Measurements from ENCODE around the gene POLL.
A peak's percentile ranks its signal among the peaks of the same experiment; 100 is the strongest.

The POLL gene

DNA sequence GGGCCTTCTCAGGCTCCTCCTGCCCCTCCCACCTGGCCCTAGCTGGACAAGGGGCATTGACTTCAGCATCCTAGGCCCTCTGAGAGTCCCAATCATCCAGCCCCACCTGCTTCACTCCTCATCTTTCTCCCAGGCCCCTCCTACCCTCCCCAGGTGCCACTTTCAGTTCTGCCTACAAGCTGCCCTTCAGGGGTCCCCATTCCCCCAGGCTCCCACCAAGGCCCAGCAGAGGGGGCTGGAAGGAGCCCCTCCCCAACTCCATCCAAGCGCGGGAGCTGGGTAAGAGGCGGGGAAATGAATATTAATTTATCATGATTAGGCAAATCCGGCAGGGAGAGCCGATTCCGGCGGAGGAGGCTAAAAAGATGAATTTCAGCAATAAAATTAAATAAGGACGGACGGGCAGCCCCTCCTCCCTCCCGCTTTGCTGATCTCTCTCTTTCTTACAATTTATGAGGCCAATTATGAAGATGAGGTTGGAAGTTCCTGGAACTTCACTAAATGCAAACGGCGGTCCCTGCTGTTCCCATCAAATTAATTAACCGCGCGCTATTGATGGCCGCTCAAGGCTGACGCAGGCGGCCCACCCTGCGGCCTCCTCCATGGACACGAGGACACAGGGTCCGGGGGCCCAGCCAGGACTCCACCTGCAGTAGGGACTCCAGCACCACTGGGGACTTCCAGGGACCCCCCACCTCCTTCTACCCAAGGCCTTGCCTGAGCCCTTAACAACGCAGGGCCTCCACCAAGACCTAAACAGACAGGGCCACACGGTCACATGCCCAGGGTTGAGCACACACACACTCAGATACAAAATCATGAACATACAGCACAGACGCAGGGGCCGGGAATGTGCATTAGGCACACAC, 13.9 kb downstream of the POLL start:
- no peak for DNase-seq

DNA sequence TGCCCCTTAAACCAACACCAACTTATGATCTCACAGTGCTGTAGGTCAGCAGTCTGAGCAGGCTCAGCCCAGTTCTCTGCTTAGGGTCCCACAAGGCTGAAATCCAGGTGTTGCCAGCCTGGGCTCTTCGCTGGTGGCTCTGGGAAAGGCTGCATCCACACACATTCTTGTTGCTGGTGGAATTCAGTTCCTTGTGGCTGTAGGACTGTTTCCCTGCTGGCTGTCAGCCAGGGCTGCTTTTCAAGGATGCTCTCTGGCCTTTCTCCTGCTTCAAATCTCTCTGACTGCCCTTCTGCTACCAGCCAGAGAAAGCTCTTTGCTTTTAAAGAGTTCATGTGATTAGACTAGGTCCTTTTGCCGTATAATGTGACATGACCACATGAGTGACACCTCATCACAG, 15.3 kb downstream of the POLL start:
- DNase-seq: no peak

DNA sequence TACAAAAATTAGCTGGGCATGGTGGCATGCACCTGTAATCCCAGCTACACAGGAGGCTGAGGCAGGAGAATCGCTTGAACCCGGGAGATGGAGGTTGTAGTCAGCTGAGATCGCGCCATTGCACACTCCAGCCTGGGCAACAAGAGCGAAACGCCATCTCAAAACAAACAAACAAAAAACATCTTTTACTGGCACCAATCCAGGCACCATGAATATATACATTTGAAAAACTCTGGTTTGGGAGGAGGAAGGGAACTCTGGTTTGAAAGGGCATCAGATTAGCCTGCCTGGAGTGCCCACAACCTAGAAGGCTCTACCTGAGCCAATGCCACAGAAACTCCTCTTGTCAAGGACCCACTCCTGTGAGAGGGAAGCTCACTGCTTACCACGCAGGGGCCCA, 15.9 kb downstream of the POLL start:
- DNase-seq: no peak

DNA sequence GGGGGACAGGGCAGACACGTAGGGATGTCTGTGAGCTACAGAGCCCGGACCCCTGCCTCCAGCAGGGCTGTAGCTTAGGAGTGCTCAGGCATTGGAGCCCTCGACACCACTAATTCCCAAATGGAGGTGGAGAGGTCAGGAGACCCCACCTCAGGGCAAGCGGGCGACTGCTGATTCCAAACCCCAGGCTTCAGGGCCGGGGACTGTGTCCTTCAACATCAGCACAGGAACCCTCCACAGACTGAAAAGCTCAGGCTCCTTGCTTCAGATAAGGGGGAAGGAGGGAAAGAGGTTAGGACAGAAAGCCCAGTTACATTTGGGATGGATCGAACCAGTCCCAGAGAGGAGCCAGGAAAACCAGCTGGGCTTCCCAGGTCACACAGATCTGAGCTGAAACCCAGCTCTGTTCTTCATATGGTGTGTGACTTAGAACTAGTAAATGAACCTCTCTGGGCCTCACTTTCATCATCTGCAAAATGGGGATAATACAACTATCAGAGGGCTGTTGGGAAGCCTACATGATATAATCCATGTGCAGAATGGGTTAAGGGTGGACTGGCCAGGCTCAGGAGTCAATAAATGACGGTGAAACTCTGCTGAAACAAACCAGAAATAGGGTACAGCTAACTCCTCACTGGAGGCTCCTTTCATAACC, 16.7 kb downstream of the POLL start:
- no peak for DNase-seq

DNA sequence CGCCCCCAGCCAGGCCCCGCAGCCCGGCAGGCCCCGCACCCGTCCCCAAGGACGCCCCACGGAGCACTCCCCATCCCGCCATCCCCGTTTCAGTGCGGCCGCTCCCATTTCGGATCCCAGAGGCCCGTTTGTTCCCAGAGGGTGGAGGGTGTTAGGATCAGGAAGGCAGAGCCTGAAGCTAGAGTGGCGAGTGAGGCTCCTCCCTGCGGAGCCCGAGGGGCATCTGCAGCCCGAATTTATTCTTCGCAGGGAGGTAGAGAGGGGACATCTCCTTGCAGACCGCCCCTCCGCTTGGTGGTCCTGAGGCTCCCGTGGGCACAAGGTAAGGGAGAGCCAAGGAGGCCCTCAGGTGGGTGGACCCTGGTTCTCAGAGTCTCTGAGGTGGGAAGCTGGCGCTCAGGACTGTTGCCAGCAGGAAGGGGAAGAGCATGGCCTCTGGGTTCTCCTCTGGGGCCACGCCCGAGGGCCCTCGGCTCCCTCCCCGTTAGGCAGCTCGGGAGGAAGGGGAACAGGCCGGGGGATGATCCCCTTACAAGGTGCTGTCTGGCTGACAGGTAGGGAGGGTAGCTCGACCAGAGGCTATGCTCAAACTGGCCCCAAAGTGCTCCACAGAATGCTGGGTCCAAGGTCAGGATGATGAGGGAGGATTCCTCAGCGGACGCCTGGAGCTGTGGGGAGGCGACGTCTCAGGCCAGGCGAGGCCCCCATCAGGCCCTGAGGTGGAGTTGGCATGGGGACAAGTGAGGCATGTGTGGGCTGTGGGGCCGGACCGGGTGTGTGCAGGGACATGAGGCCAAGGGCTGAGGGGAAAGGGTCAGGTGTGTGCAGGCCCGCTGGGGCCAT, 17.4 kb downstream of the POLL start:
- peak; percentile 30 for DNase-seq

DNA sequence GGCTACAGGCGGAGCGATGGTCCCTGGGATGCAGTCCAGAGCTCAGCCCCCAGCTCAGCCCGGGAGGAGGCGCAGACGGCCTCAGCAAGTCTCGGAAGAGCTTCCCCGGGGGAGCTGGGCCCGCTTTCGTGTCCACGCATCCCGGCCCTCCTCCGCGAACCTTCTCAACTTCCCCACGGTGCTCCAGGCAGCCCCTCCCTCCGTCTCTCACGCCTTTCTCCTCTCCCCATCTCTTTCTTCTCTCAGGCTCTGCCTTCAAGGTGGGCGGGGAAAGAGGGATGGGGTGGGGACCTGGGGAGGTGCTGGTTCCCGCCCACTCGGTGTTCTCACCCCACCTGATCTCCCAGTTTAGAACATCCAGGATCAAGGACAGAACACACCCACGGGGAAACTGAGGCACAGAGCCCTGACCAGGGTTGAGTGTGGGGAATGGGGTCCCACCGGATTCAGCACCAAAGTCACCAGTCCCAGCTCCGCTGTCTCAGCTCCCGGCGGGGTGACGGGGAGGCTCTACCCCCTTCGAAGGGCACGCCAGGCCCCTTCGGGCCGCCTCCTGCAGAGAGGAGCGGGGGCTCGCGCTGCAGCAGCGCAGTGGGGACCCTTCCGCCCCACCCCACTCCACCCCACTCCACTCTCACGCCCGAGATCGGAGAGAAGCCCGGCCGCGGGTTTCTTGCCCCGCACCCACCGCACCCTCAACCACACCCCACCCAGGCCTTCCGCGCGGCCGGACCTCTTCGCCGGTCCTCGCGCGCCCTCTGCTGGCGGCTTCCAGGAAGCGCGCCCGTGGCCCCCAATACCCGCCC, 18.2 kb downstream of the POLL start:
- peak; percentile 54 for DNase-seq

DNA sequence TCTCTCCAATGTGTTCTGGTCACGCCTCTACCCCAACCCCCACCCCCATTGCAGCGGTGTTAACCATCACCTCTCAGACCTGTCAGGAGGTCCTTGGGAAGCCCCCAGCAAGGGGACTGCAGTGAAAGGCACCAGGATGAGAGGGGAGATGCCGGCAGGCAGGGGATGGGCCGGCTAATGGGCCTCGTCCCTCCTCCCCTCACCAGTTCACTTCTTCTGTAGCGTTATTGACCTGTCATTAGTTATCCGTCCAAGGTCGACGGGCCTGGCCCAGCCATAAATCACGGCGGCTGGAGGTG, 18.8 kb downstream of the POLL start:
- no peak for DNase-seq

DNA sequence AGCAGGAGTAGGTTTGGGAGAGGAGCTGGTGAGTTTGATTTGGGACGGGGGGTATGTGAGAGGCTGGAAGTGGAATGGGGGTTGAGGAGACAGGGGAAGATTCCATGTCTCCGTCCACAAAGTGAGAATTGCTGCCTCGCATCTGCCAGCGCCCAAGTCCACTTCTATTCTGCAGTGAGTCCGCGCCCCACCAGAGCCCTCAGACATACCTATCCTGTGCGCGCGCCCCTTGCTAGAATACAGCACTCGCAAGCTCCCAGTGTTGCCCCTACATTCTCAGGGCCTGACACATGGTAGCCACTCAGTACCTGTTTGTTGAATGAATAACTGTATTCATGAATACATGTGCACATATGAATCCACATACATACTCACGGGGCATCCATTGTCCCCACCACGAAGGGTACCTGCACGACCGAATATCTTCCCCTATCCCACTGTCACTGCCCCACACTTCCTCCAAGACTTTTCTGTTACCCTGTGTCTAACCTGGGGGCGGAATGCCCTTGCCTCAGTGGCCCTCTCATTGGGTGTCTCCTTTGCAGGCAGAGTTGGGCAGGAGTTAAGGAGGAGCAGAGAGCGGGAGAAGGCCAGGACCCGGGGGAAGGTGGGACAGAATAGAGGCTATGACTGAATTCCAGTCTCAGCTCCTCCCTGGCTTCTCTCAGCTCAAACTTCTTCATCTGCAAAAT, 19.9 kb downstream of the POLL start:
- DNase-seq: no peak

DNA sequence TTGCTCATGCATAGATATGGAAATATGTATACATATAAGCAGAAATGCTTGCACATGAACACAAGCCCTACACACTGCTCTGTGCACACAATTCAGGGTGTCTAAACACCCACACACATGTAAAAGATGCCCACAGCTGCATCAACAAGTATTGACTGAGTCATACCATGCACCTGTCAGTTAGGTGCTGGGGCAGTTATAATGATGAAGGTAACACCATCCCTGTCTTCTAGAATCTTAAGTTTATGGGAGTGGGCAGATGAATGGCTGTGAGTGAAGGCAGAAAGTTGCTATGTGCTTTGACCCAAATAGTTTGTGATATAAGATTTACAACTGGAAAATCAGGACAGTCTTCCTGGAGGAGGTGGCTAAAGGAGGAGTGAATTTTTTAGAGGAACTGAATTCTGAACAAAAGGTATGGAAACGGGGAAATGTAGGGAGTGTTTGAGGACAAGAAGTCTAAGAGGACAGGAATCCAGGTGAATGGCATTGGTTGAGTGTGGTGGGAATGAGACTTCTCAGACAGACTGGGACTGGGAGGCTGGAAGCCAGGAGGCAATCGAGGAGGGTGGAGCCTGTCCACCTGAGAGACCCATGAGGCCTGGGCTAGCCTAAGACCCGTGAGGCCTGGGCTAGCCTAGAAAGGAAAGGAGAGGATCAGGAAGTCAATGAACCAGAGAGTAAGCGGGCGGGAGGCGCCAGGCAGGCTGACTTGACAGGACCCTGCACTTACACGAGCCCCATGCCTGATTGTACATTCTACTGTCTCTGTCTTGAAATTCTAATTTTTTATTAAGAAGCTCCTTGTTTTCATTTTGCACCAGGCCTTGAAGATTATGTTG, 20.7 kb downstream of the POLL start:
- DNase-seq: no peak

DNA sequence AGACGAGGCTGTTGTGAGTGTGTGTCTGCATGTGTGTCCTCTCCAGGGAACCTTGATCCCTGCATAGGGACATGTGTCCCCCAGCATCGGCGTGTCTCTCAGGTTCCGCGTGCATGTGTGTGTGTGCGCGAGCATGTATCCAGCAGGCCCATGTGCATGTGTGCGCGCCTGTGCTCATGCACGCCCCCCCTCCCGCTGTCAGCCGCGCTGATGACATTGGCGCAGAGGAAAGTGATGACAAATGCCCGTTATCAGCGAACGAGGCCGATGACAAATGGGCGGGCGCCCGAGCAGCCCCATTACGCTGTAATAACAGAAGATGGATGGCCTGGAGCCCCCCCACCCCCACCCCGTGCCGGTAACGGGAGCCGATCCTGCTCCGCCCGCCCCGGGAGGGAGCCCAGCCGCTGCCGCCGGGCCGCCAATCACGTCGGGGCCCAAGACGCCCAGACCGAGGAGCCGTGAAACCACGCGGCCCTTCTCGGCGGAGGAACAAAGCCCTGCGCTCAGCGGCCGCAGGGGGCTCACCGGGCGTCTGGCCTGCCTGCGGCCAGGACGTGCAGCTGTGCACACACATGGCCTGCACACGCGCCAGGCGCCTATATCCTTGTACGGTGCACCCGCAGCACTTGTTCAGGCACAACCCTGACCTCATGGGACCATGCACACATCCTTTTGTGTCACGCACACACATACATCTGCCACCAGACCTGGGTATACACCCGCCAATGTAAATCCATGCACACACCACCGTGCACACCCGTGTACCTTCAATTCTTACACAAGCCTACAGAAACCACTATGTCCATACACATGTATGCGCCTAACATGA, 21.5 kb downstream of the POLL start:
- no peak for DNase-seq

DNA sequence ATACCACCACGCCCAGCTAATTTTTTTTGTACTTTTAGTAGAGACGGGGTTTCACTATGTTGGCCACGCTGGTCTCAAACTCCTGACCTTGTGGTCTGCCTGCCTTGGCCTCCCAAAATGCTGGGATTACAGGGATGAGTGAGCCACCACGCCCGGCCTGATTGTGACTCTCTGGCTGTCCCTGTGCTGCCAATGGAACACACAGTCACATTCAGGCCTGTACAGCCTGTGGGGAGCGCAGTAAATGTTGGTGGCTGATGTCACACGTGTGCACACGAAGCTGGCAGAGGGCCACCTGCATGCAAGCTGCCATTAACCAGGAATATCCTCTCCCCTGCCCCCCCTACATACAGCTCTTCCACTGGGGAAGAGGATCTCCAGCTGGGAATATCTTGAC, 22.1 kb downstream of the POLL start:
- no peak for DNase-seq

DNA sequence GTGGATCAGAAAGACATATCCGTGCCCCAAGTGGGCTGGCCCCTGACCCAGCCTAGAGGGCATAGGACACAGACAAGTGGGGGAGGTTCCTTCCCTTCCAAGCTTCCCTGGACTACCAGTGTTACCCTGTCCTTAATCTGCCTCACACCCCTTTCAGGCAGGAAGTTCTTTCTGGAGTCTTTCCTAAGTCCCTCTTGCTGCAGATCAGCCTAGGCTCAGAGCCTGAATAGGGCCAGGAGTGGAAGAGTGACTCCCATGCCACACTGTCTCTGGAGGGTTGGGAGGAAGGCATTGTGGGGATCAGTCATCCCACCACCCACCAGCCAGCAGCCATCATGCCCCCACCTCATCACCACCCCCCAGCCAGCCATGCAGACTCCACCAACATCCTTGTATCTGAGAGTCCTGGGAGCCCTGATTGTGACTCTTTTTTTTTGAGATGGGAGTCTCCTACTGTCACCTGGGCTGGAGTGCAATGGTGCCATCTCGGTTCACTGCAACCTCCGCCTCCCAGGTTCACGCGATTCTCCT, 22.6 kb downstream of the POLL start:
- no peak for DNase-seq

DNA sequence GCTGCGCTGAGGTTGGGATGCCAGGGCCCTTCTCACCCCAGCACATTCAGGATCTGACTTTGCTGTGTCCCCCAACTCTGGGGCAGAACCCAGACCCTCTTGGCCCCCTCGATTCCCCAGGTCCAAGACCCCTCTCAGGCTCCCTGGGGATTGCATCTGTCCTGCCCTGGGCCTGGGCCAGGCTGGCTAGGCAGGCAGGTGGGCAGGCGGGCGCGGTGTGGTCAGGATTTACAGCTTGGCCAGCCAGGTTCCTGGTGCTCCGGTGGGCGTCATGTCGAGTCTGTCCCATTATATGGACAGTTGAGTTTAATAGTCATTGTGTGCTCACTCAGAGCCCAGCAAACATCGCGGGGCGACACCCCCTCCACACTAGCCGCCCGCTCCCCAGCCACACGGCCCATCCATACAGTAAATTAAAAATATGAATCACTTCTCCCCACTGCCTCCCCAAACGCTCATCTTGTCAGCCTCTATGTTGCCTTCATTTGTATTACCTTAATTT, 23.5 kb downstream of the POLL start:
- DNase-seq: no peak

DNA sequence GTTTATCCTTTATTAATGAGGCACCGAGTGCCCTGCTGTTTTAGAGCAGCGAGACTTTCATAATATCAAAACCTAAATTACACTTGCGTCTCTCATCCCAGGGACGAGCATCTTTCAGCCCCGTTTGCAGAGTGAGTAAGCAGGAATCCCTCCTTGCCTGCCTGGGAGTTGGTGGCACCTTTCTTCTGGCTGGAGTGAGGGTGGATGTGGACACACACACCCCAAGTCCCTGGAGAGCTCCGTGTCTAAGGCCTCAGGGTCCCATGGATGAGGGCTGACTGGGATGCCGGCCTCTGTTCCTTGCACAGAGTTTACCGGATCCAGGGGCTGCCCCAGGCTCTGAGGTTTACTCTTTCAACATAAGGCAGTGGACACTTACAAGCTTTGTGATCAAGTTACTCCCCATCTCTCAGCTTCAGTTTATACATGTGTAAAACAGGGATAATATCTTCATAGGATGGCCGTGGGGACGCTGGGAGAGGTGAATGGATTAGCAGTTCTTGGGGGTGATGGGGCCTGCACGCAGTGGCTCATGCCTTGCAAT, 24.5 kb downstream of the POLL start:
- DNase-seq: no peak

DNA sequence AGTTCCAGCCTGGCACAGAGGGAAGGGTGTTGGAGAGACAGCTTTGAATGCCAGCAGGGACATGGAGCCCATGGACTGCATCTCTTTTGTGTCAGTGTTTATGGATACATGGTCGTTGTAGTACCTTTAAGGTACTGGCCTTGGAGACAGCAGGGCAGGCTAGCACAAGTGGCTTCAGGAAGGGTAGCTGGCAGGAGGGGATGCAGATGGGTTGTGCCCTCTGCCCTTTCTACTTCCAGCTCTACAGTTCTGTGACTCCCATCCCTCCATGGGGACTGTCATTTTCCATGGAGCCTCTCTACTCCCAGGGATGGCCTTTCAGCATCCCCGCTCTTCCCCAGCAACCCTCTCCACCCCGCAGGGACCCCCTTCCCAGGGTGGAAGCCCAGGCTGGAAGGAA, 25.1 kb downstream of the POLL start:
- DNase-seq: no peak

DNA sequence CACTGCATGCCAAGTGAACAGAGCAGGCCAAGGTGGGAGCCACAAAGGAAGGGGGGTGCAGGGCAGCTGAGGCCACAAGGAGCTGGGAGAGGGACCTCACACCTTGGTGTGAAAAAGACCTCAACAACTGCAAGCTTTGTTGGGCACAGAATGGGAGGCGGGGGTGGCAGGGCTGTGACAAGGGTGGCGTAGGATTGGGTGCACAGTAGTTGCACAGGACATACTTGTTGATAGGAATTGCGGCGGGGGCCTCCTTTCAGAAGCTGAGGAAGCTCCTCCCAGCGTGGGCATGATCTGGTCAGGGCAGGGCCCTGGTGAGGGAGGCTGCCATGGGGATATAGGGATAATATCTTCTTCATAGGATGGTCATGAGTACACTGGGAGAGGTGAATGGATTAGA, 25.8 kb downstream of the POLL start:
- DNase-seq: no peak

DNA sequence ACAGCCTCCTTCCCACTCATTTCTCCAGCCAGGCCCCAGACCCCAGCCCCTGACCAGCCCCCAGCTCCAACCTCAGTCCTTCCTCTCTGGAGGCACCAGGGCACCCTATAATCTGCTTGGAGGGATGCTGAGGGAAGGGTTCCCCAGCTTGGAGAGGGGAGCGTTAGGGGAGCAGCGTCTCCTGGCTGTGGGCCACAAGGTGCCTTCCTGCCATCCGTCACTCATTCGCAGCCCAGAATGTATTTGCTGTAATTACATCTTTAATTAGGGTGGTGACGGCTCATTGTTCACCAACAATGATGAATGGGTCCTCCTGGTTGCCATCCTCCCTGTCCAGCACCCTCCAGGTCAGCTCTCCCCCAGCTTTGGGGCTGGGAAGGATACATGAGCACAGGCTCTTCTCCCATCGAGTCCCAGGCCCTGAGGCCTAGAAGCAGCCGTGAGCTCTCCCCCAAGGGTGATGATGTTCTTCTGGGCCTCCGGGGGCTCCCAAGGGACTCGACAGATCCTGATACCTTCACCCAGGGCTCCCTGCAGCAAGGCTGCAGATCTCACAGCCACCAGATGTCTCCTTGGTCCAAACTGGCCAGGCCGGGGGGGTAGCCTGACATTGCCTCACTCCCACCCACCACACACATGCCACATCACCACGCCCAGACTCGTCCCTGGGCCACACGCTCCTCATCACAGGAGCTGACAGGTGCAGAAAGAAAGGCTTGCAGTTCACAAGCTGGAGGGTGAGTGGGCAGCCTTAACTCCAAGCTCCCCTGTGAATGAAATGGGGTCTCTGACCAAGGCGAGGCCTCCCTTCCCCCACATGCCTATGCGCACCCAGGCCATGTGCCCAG, 26.8 kb downstream of the POLL start:
- no peak for DNase-seq

DNA sequence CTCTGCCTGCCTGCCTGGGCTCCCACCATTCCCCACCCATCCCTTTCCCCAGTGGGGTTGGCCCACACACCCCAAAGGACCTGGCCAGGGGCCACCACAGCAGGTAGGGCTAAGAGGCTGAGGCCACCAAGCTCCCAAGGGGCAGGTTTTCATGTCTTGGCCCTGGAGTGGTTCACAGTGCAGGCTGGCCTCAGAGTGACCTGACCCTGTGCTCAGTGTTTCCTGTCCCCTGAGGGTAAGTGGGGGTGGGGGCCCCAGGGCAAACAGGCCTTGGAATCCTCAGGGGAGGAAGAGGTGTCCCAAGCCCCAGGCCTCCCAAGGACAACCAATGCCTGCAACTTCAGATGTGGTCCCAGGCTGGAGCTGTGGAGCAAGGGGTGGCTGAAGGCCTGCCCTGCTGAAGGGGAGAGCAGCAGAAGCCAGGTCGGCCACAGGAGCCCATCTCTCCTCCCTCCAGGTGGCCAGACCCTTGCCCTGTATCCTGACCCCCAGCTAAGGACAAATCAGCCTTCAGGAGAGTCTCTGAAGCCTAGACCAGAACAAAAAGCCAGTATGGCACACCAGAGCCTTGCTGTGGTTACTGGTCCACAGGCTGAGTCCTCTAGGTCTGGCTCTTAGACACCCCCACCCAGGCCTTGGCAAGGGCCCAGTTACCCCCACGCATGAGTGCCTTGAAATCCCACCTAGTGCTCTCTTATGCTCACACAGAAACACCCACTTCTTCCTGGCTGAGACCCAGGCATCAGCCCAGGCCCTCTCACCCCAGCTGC, 27.6 kb downstream of the POLL start:
- DNase-seq: no peak
